WTC11 (cell line): ENCODE data around the gene MICU2. TPM values are rescaled to one million over a fixed set of nuclear protein-coding genes. Genes with fewer than 3 reads are reported as not detected.

Experiments
- ATAC-seq: fragments of 200-7000 bp; cut with Tn5 transposase; 2 replicates; pipeline ENCODE4 v1.10.0; 2021; ENCODE audit warnings: mild to moderate bottlenecking, moderate library complexity
- CTCF ChIA-PET: fragments of 300-600 bp; sonication (Branson Sonifier 250); formaldehyde crosslinking; loops from one replicate; lab custom pipeline; 2021; ENCODE audit warnings: antibody characterized with exemption; lab: Charles Lee
- POLR2A ChIA-PET: fragments of 350-600 bp; sonication (Branson Sonifier 250); formaldehyde crosslinking; loops from one replicate; lab custom pipeline; 2021; ENCODE audit warnings: antibody characterized with exemption; lab: Charles Lee
- DNase-seq: peaks from one replicate; pipeline ENCODE4 v3.0.0; 2021; ENCODE audit warnings: low spot score
- H3K27ac Mint-ChIP-seq: 2 replicates; pipeline ENCODE4 v1.8.0; 2021; ENCODE audit warnings: mixed read lengths
- H3K27me3 Mint-ChIP-seq: 2 replicates; pipeline ENCODE4 v1.8.0; 2021; ENCODE audit warnings: low read depth, mild to moderate bottlenecking, moderate library complexity, mixed read lengths
- H3K36me3 Mint-ChIP-seq: 2 replicates; pipeline ENCODE4 v1.8.0; 2021; ENCODE audit warnings: mixed read lengths
- H3K4me1 Mint-ChIP-seq: 2 replicates; pipeline ENCODE4 v1.8.0; 2022; ENCODE audit warnings: mixed read lengths
- H3K4me3 Mint-ChIP-seq: 2 replicates; pipeline ENCODE4 v1.8.0; 2021; ENCODE audit warnings: mild to moderate bottlenecking, moderate library complexity, mixed read lengths
- H3K9me3 Mint-ChIP-seq: 2 replicates; pipeline ENCODE4 v1.8.0; 2021; ENCODE audit warnings: mixed read lengths
- CREB1 ChIP-seq: sonication (generic); formaldehyde crosslinking; IDR thresholded peaks from 2 replicates; pipeline ENCODE4 v1.8.0; 2023; ENCODE audit warnings: mild to moderate bottlenecking, missing genetic modification reagents
- CTCF ChIP-seq: fragments of 200-600 bp; IDR thresholded peaks from 2 replicates; pipeline ENCODE4 v1.8.0; 2022; ENCODE audit warnings: antibody characterized with exemption
- E2F1 ChIP-seq: sonication (generic); formaldehyde crosslinking; IDR thresholded peaks from 2 replicates; pipeline ENCODE4 v1.8.0; 2022; ENCODE audit warnings: mild to moderate bottlenecking, missing genetic modification reagents
- E2F4 ChIP-seq: sonication (generic); formaldehyde crosslinking; IDR thresholded peaks from 2 replicates; pipeline ENCODE4 v1.8.1; 2022; ENCODE audit warnings: low read depth, mild to moderate bottlenecking, moderate library complexity, missing genetic modification reagents, borderline replicate concordance
- ERG ChIP-seq: fragments of 250-450 bp; sonication (Bioruptor Pico); IDR thresholded peaks from 2 replicates; pipeline ENCODE4 v1.8.0; 2021; ENCODE audit warnings: mild to moderate bottlenecking
- ESRRA ChIP-seq: sonication (generic); formaldehyde crosslinking; IDR thresholded peaks from 2 replicates; pipeline ENCODE4 v1.8.1; 2022; ENCODE audit warnings: mild to moderate bottlenecking, missing genetic modification reagents, borderline replicate concordance
- FOXK1 ChIP-seq: sonication (generic); formaldehyde crosslinking; IDR thresholded peaks from 2 replicates; pipeline ENCODE4 v1.8.0; 2022; ENCODE audit warnings: mild to moderate bottlenecking, moderate library complexity, missing genetic modification reagents
- IRF2 ChIP-seq: sonication (generic); formaldehyde crosslinking; IDR thresholded peaks from 2 replicates; pipeline ENCODE4 v1.8.0; 2022; ENCODE audit warnings: low read depth, missing genetic modification reagents, borderline replicate concordance
- MAX ChIP-seq: sonication (generic); formaldehyde crosslinking; IDR thresholded peaks from 2 replicates; pipeline ENCODE4 v1.8.0; 2022; ENCODE audit warnings: mild to moderate bottlenecking, missing genetic modification reagents
- NR3C1 ChIP-seq: sonication (generic); formaldehyde crosslinking; conservative IDR thresholded peaks from 2 replicates; pipeline ENCODE4 v1.8.1; 2023; ENCODE audit warnings: low read depth, mild to moderate bottlenecking, missing genetic modification reagents
- RELA ChIP-seq: sonication (generic); formaldehyde crosslinking; IDR thresholded peaks from 2 replicates; pipeline ENCODE4 v1.8.1; 2022; ENCODE audit warnings: missing genetic modification reagents, mild to moderate bottlenecking, borderline replicate concordance
- SMAD3 ChIP-seq: sonication (generic); formaldehyde crosslinking; IDR thresholded peaks from 2 replicates; pipeline ENCODE4 v1.8.0; 2022; ENCODE audit warnings: missing genetic modification reagents, mild to moderate bottlenecking, borderline replicate concordance
- SP1 ChIP-seq: sonication (generic); formaldehyde crosslinking; conservative IDR thresholded peaks from 2 replicates; pipeline ENCODE4 v1.8.1; 2022; ENCODE audit warnings: missing genetic modification reagents
- TEAD4 ChIP-seq: sonication (generic); formaldehyde crosslinking; IDR thresholded peaks from 2 replicates; pipeline ENCODE4 v1.8.0; 2022; ENCODE audit warnings: mild to moderate bottlenecking, missing genetic modification reagents
- USF2 ChIP-seq: sonication (generic); formaldehyde crosslinking; IDR thresholded peaks from 2 replicates; pipeline ENCODE4 v1.8.1; 2023; ENCODE audit warnings: mild to moderate bottlenecking, missing genetic modification reagents, moderate library complexity
- ZNF121 ChIP-seq: sonication (generic); formaldehyde crosslinking; IDR thresholded peaks from 2 replicates; pipeline ENCODE4 v1.8.0; 2023; ENCODE audit warnings: missing genetic modification reagents
- ZNF396 ChIP-seq: fragments of 250-450 bp; sonication (Bioruptor Pico); IDR thresholded peaks from 2 replicates; pipeline ENCODE4 v1.8.0; 2021; ENCODE audit warnings: mild to moderate bottlenecking, moderate library complexity, borderline replicate concordance
- ZNF425 ChIP-seq: fragments of 250-450 bp; sonication (Bioruptor Pico); conservative IDR thresholded peaks from 2 replicates; pipeline ENCODE4 v1.9.0; 2021; ENCODE audit warnings: mild to moderate bottlenecking
- ZNF532 ChIP-seq: fragments of 250-450 bp; sonication (Bioruptor Pico); IDR thresholded peaks from 2 replicates; pipeline ENCODE4 v1.9.0; 2021; ENCODE audit warnings: mild to moderate bottlenecking, borderline replicate concordance
- total RNA-seq: library from RNA; stranded (reverse); gene quantifications from 3 replicates; pipeline ENCODE4 v1.2.3, GENCODE V29; 2021

Gene MICU2
- total RNA-seq, 1 experiment from 2014 or later: 33.8 TPM

- DNase-seq (peak; percentile 90), ATAC-seq (peak; percentile 87)
- H3K4me1 Mint-ChIP-seq: peaks cover 29% of the 10 kb centered on the region
- peak within 1 kb of the TSS; percentile 91 for H3K4me3 Mint-ChIP-seq
- peak within 1 kb of the TSS; percentile 89 for H3K27ac Mint-ChIP-seq
- H3K27me3 Mint-ChIP-seq: no peaks in the 10 kb centered on the region
- H3K36me3 Mint-ChIP-seq: peaks cover 10% of the 10 kb centered on the region
- peaks cover 10% of the 10 kb centered on the region for H3K9me3 Mint-ChIP-seq
- ChIA-PET POLR2A (interaction anchor here (0.8 to 1.3 kb wide), 5 partner anchors 11 to 284 kb away, joined by 3 to 5 read pairs (median 3); partner anchors contain the start of genes MRPL57 and SKA3), CTCF (interaction anchor here (0.6 to 2.8 kb wide), 4 partner anchors 16 to 162 kb away, joined by 3 to 15 read pairs (median 8); no protein-coding TSS in a partner anchor)
- TF ChIP-seq RELA (CRISPR knock-in tag): peak; percentile 72; the same call in 1 of the 2 replicates
- no peak for TF ChIP-seq E2F1 (CRISPR knock-in tag)
- TF ChIP-seq SMAD3 (CRISPR knock-in tag): no peak
- TF ChIP-seq NR3C1 (CRISPR knock-in tag): 0 out of 2 replicates have a peak, but pooled peaks have one; percentile 41
- no peak for TF ChIP-seq USF2 (CRISPR knock-in tag)
- peak; percentile 26; the same call in 1 of the 2 replicates for TF ChIP-seq FOXK1
- TF ChIP-seq SP1 (CRISPR knock-in tag): peak; percentile 92
- TF ChIP-seq IRF2 (CRISPR knock-in tag): no peak
- 0 out of 2 replicates have a peak, but pooled peaks have one; percentile 10 for TF ChIP-seq E2F4 (CRISPR knock-in tag)
- no peak for TF ChIP-seq ZNF425 (CRISPR knock-in tag)
- TF ChIP-seq MAX (CRISPR knock-in tag): peak; percentile 35; the same call in 1 of the 2 replicates
- 0 out of 2 replicates have a peak, but pooled peaks have one; percentile 39 for TF ChIP-seq TEAD4 (CRISPR knock-in tag)
- no peak for TF ChIP-seq CTCF
- no peak for TF ChIP-seq ZNF121 (CRISPR knock-in tag)
- peak; percentile 61; the same call in 1 of the 2 replicates for TF ChIP-seq ESRRA (CRISPR knock-in tag)
- no peak for TF ChIP-seq ZNF532 (CRISPR knock-in tag)
- no peak for TF ChIP-seq CREB1
- no peak for TF ChIP-seq ERG (CRISPR knock-in tag)
- TF ChIP-seq ZNF396 (CRISPR knock-in tag): no peak
These were observed 144.9 kb downstream of the MICU2 start, which contains the start of gene ZDHHC20 for GRCh38 chr13:21458813-21459701. TSS of gene ZDHHC20 (minus strand) at chr13:21459303. CDS start at chr13:21459171, 132 bp downstream.
